MM.1S (cell line): ENCODE measurements around the gene TMEM169.

ENCODE experiments used
- DNase-seq: peaks from one replicate; pipeline ENCODE4 v3.0.0-alpha.2; 2015
- H2AFZ ChIP-seq: fragments of 300-600 bp; sonication (generic); 2 replicates; pipeline ENCODE4 v1.6.0; 2016; ENCODE audit warnings: antibody characterized with exemption, low read length
- H3F3A ChIP-seq: fragments of 300-600 bp; sonication (generic); 2 replicates; pipeline ENCODE4 v1.6.1; 2016; ENCODE audit warnings: mild to moderate bottlenecking, antibody characterized with exemption, low read length, moderate library complexity, mixed read lengths; ENCODE audit not compliant: insufficient read depth
- H3K27ac ChIP-seq: fragments of 300-600 bp; sonication (generic); 2 replicates; pipeline ENCODE4 v1.5.1; 2016; ENCODE audit warnings: mild to moderate bottlenecking, low read length
- H3K27me3 ChIP-seq: fragments of 300-600 bp; sonication (generic); replicated peaks from 2 replicates; pipeline ENCODE4 v1.6.0; 2016; ENCODE audit warnings: low read length; ENCODE audit not compliant: insufficient read depth
- H3K36me3 ChIP-seq: fragments of 300-600 bp; sonication (generic); replicated peaks from 2 replicates; pipeline ENCODE4 v1.6.1; 2016; ENCODE audit warnings: mild to moderate bottlenecking, low read length, mixed read lengths; ENCODE audit not compliant: insufficient read depth
- H3K4me1 ChIP-seq: fragments of 300-600 bp; sonication (generic); 2 replicates; pipeline ENCODE4 v1.6.1; 2016; ENCODE audit warnings: low read length, mixed read lengths
- H3K4me2 ChIP-seq: fragments of 300-600 bp; sonication (generic); 2 replicates; pipeline ENCODE4 v1.6.0; 2016; ENCODE audit warnings: low read depth, low read length
- H3K4me3 ChIP-seq: fragments of 300-600 bp; sonication (generic); 2 replicates; pipeline ENCODE4 v1.5.1; 2016; ENCODE audit warnings: low read length, mixed read lengths
- H3K79me2 ChIP-seq: fragments of 300-600 bp; sonication (generic); 2 replicates; pipeline ENCODE4 v1.6.1; 2016; ENCODE audit warnings: mixed run types, low read length, mixed read lengths
- H3K9ac ChIP-seq: fragments of 300-600 bp; sonication (generic); 2 replicates; pipeline ENCODE4 v1.6.1; 2016; ENCODE audit warnings: low read length, mixed read lengths
- H3K9me2 ChIP-seq: fragments of 300-600 bp; sonication (generic); replicated peaks from 2 replicates; pipeline ENCODE4 v1.6.1; 2016; ENCODE audit warnings: mild to moderate bottlenecking, low read length, mixed read lengths; ENCODE audit not compliant: insufficient read depth
- H3K9me3 ChIP-seq: fragments of 300-600 bp; sonication (generic); replicated peaks from 2 replicates; pipeline ENCODE4 v1.6.1; 2016; ENCODE audit warnings: mild to moderate bottlenecking, low read length, mixed read lengths; ENCODE audit not compliant: insufficient read depth
- H4K20me1 ChIP-seq: fragments of 300-600 bp; sonication (generic); 2 replicates; pipeline ENCODE4 v1.6.1; 2016; ENCODE audit warnings: mild to moderate bottlenecking, low read length, moderate library complexity, mixed read lengths; ENCODE audit not compliant: insufficient read depth
- EZH2 ChIP-seq: fragments of 300-600 bp; sonication (generic); optimal IDR thresholded peaks from 2 replicates; pipeline ENCODE3; 2017; ENCODE audit warnings: low read depth, mild to moderate bottlenecking, antibody characterized with exemption, low read length, mixed read lengths
- EZH2phosphoT487 ChIP-seq: fragments of 300-600 bp; sonication (generic); IDR thresholded peaks from 2 replicates; pipeline ENCODE4 v1.6.1; 2018; ENCODE audit warnings: antibody characterized with exemption, low read length
- TF ChIP-seq, protein P1 (sequence below): fragments of 300-600 bp; sonication (generic); IDR thresholded peaks from 2 replicates; pipeline ENCODE4 v1.5.1; 2016; ENCODE audit warnings: antibody characterized with exemption, low read length, mixed read lengths

The TMEM169 gene

DNA sequence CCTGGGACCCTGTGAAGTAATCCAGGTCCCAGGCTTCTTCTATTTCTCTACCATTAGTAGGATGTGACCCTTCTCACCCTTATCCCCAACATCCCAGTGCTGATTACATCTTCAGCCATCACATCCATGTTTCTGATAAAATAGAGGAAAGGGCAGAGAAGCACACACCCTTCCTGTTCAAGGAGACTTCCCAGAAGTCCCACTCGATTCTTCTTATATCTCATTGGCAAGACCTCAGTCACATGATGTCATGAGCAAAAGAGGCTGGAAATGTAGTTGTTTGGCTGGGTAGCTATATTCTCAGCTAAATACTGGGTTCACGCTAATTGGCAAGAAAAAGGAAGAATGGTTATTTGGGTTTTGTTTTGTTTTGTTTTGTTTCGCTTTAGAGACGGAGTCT lies 19.4 kb downstream of the TMEM169 start:
- H3K9me3 ChIP-seq = no peaks in the 10 kb centered on the region
- H4K20me1 ChIP-seq = no peaks in the 10 kb centered on the region
- no peak overlapping the region for H3K4me2 ChIP-seq
- no peak overlapping the region for H3K4me3 ChIP-seq
- DNase-seq = no peak
- H3F3A ChIP-seq = no peaks in the 10 kb centered on the region
- H3K9me2 ChIP-seq = no peaks in the 10 kb centered on the region
- no peak overlapping the region for H3K27ac ChIP-seq
- H3K9ac ChIP-seq = no peak overlapping the region
- no peaks in the 10 kb centered on the region for H3K36me3 ChIP-seq
- H3K79me2 ChIP-seq = no peaks in the 10 kb centered on the region
- H3K4me1 ChIP-seq = no peaks in the 10 kb centered on the region
- H3K27me3 ChIP-seq = no peaks in the 10 kb centered on the region
- H2AFZ ChIP-seq = no peak overlapping the region
- TF ChIP-seq EZH2 (no peak), EZH2phosphoT487 (no peak)
- TF ChIP-seq, protein P1, sequence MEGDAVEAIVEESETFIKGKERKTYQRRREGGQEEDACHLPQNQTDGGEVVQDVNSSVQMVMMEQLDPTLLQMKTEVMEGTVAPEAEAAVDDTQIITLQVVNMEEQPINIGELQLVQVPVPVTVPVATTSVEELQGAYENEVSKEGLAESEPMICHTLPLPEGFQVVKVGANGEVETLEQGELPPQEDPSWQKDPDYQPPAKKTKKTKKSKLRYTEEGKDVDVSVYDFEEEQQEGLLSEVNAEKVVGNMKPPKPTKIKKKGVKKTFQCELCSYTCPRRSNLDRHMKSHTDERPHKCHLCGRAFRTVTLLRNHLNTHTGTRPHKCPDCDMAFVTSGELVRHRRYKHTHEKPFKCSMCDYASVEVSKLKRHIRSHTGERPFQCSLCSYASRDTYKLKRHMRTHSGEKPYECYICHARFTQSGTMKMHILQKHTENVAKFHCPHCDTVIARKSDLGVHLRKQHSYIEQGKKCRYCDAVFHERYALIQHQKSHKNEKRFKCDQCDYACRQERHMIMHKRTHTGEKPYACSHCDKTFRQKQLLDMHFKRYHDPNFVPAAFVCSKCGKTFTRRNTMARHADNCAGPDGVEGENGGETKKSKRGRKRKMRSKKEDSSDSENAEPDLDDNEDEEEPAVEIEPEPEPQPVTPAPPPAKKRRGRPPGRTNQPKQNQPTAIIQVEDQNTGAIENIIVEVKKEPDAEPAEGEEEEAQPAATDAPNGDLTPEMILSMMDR = no peak

- Histone ChIP-seq H3K9me3 (no peaks in the 10 kb centered on the region), H3K9ac (no peak overlapping the region), H3K9me2 (no peaks in the 10 kb centered on the region), H3K4me2 (no peak overlapping the region), H2AFZ (no peak overlapping the region), H3F3A (no peaks in the 10 kb centered on the region), H3K79me2 (no peaks in the 10 kb centered on the region), H3K27me3 (no peaks in the 10 kb centered on the region), H3K4me1 (no peaks in the 10 kb centered on the region), H4K20me1 (no peaks in the 10 kb centered on the region), H3K36me3 (no peaks in the 10 kb centered on the region), H3K27ac (no peak overlapping the region), H3K4me3 (no peak overlapping the region)
- no peak for DNase-seq
- TF ChIP-seq, protein P1 = no peak
- TF ChIP-seq EZH2phosphoT487 (no peak), EZH2 (no peak)
These were observed 21.5 kb downstream of the TMEM169 start for GRCh38 chr2:216103213-216103612.

- no peaks in the 10 kb centered on the region for H3K27me3 ChIP-seq
- no peaks in the 10 kb centered on the region for H3K9me3 ChIP-seq
- H3K36me3 ChIP-seq = no peaks in the 10 kb centered on the region
- no peak overlapping the region for H2AFZ ChIP-seq
- no peak overlapping the region for H3K27ac ChIP-seq
- H3K4me1 ChIP-seq = 0 out of 2 replicates have a peak, but pooled peaks cover 4% of the 10 kb centered on the region
- DNase-seq = no peak
- H3K4me3 ChIP-seq = no peak overlapping the region
- no peaks in the 10 kb centered on the region for H4K20me1 ChIP-seq
- peaks cover 6% of the 10 kb centered on the region for H3K79me2 ChIP-seq
- peaks cover 1% of the 10 kb centered on the region; the same call in 1 of the 2 replicates for H3F3A ChIP-seq
- H3K9me2 ChIP-seq = no peaks in the 10 kb centered on the region
- TF ChIP-seq, protein P1 = no peak
- no peak for TF ChIP-seq EZH2
- TF ChIP-seq EZH2phosphoT487 = no peak
- no peak overlapping the region for H3K4me2 ChIP-seq
- H3K9ac ChIP-seq = no peak overlapping the region
These were observed 23.0 kb downstream of the TMEM169 start for GRCh38 chr2:216104691-216105090.
